Smooth muscle cell (in vitro differentiated cells): ENCODE measurements around the gene SPRED2. TPM values are rescaled to one million over a fixed set of nuclear protein-coding genes. Genes with fewer than 3 reads are reported as not detected.

Experiments used
- DNase-seq: peaks from one replicate; lab custom pipeline; 2025; ENCODE audit not compliant: unreplicated experiment; lab: John Stamatoyannopoulos, UW
- H2AFZ ChIP-seq: fragments of 200-600 bp; sonication (generic); 2 replicates; pipeline ENCODE4 v1.6.0; 2016; ENCODE audit warnings: antibody characterized with exemption, low read depth, mild to moderate bottlenecking
- H3F3A ChIP-seq: fragments of 200-600 bp; sonication (generic); 2 replicates; pipeline ENCODE4 v1.6.0; 2017; ENCODE audit warnings: antibody characterized with exemption, low read depth
- H3K27ac ChIP-seq: fragments of 200-600 bp; sonication (generic); 2 replicates; pipeline ENCODE4 v1.5.1; 2016; ENCODE audit warnings: low read depth, mild to moderate bottlenecking
- H3K27me3 ChIP-seq: fragments of 200-600 bp; sonication (generic); 2 replicates; pipeline ENCODE4 v1.6.1; 2016; ENCODE audit warnings: low read depth, mild to moderate bottlenecking
- H3K36me3 ChIP-seq: fragments of 200-600 bp; sonication (generic); 2 replicates; pipeline ENCODE4 v1.5.1; 2016; ENCODE audit warnings: low read depth
- H3K4me1 ChIP-seq: fragments of 200-600 bp; sonication (generic); 2 replicates; pipeline ENCODE4 v1.5.1; 2016; ENCODE audit warnings: low read depth
- H3K4me2 ChIP-seq: fragments of 200-600 bp; sonication (generic); 2 replicates; pipeline ENCODE4 v1.6.0; 2016; ENCODE audit warnings: mild to moderate bottlenecking
- H3K4me3 ChIP-seq: fragments of 200-600 bp; sonication (generic); 2 replicates; pipeline ENCODE4 v1.5.1; 2016; ENCODE audit warnings: mild to moderate bottlenecking
- H3K79me2 ChIP-seq: fragments of 200-600 bp; sonication (generic); 2 replicates; pipeline ENCODE4 v1.6.0; 2016; ENCODE audit warnings: low read depth, mild to moderate bottlenecking
- H3K9ac ChIP-seq: fragments of 200-600 bp; sonication (generic); 2 replicates; pipeline ENCODE4 v1.6.0; 2016; ENCODE audit warnings: low read depth
- H3K9me3 ChIP-seq: fragments of 200-600 bp; sonication (generic); replicated peaks from 2 replicates; pipeline ENCODE4 v1.5.1; 2016; ENCODE audit warnings: low read depth
- H4K20me1 ChIP-seq: fragments of 200-600 bp; sonication (generic); 2 replicates; pipeline ENCODE4 v1.6.0; 2016; ENCODE audit warnings: low read depth
- WGBS: methylation state at CpG from one replicate; pipeline ENCODE4 v1.1.7; 2016; ENCODE audit warnings: low lambda C conversion rate; 5-methylcytosine and 5-hydroxymethylcytosine counted together
- polyA plus RNA-seq: library from polyadenylated mRNA; unstranded; fragments of >200 nt; fragmentation: Nextera tagmentation; extraction: Ambion mirVana; gene quantifications from 2 replicates; pipeline ENCODE4 v1.2.1, GENCODE V29; 2016
- total RNA-seq: library from RNA; depleted of rRNA; stranded (reverse); fragments of >200 nt; gene quantifications from 2 replicates; pipeline ENCODE4 v1.2.3, GENCODE V29; 2014
- TF ChIP-seq, protein P1 (sequence below): fragments of 200-600 bp; sonication (generic); IDR thresholded peaks from 2 replicates; pipeline ENCODE4 v1.5.1; 2017; ENCODE audit warnings: borderline replicate concordance, mild to moderate bottlenecking, antibody characterized with exemption; ENCODE audit not compliant: insufficient read depth, poor library complexity, severe bottlenecking

SPRED2 gene
- total and polyA plus RNA-seq, 2 experiments from 2014 or later = 18.3 to 23.7 TPM

DNA sequence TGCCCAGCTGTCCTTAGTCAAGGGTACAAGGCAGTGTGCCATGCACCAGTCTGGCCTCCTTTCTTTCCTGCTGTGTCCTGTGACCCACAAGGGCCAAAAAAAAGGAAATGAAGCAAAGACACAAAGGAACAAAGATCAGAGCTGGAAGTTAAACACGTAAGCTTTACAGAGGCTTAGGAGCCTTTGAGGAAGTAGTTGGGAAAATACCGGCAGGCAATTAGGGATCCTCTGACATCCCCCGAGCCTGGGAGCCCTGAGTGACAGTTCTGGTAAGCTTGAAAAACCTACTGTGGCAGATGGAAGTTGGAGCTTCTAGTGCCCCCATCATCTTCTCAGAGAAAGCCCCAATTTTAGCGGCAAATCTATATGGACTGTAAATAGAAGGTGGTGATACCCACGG, 78.5 kb downstream of the SPRED2 start:
- no peak overlapping the region for H3K4me3 ChIP-seq
- no peak overlapping the region for H3K27ac ChIP-seq
- WGBS = 46% methylated on average over 5 of the region's 5 CpGs
- no peak for DNase-seq
- peaks cover 72% of the 10 kb centered on the region for H3K4me1 ChIP-seq
- no peaks in the 10 kb centered on the region for H3K36me3 ChIP-seq
- H3K79me2 ChIP-seq = peaks cover 55% of the 10 kb centered on the region
- no peaks in the 10 kb centered on the region for H3K27me3 ChIP-seq
- H3K9ac ChIP-seq = no peak overlapping the region
- H3K4me2 ChIP-seq = no peak overlapping the region
- H4K20me1 ChIP-seq = peaks cover 97% of the 10 kb centered on the region
- TF ChIP-seq, protein P1, sequence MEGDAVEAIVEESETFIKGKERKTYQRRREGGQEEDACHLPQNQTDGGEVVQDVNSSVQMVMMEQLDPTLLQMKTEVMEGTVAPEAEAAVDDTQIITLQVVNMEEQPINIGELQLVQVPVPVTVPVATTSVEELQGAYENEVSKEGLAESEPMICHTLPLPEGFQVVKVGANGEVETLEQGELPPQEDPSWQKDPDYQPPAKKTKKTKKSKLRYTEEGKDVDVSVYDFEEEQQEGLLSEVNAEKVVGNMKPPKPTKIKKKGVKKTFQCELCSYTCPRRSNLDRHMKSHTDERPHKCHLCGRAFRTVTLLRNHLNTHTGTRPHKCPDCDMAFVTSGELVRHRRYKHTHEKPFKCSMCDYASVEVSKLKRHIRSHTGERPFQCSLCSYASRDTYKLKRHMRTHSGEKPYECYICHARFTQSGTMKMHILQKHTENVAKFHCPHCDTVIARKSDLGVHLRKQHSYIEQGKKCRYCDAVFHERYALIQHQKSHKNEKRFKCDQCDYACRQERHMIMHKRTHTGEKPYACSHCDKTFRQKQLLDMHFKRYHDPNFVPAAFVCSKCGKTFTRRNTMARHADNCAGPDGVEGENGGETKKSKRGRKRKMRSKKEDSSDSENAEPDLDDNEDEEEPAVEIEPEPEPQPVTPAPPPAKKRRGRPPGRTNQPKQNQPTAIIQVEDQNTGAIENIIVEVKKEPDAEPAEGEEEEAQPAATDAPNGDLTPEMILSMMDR = no peak
- peaks cover 39% of the 10 kb centered on the region for H3F3A ChIP-seq
- no peaks in the 10 kb centered on the region for H3K9me3 ChIP-seq
- H2AFZ ChIP-seq = no peak overlapping the region

DNA sequence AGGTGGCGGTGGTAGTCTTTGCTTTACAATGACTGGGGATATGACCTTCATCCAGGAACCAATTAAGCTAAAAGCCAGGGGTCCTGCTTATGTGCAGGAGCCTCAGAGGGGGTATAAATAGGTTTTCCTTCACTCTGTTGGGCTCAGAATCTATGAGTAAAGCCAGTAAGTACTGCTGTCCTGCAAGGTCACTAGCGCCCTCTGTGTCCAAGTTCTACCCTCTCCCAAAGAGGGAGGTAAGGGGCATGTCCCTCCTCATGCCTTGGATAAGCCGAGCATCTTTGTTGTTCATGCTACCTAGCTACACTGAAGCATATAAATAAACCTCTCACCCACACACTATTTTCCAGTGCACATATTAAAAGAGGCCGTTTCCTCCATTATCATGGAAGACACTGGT, 79.4 kb downstream of the SPRED2 start:
- H3K4me1 ChIP-seq = peaks cover 66% of the 10 kb centered on the region
- no peak overlapping the region for H3K4me3 ChIP-seq
- no peak overlapping the region for H2AFZ ChIP-seq
- H3K36me3 ChIP-seq = no peaks in the 10 kb centered on the region
- peaks cover 64% of the 10 kb centered on the region for H3K79me2 ChIP-seq
- H3F3A ChIP-seq = peaks cover 40% of the 10 kb centered on the region
- H3K27me3 ChIP-seq = no peaks in the 10 kb centered on the region
- 79% methylated on average over 4 of the region's 4 CpGs for WGBS
- peaks cover 97% of the 10 kb centered on the region for H4K20me1 ChIP-seq
- peak overlapping the region; percentile 68 for H3K27ac ChIP-seq
- no peaks in the 10 kb centered on the region for H3K9me3 ChIP-seq
- TF ChIP-seq, protein P1 = no peak
- no peak overlapping the region for H3K9ac ChIP-seq
- no peak for DNase-seq
- peak overlapping the region; percentile 81 for H3K4me2 ChIP-seq

DNA sequence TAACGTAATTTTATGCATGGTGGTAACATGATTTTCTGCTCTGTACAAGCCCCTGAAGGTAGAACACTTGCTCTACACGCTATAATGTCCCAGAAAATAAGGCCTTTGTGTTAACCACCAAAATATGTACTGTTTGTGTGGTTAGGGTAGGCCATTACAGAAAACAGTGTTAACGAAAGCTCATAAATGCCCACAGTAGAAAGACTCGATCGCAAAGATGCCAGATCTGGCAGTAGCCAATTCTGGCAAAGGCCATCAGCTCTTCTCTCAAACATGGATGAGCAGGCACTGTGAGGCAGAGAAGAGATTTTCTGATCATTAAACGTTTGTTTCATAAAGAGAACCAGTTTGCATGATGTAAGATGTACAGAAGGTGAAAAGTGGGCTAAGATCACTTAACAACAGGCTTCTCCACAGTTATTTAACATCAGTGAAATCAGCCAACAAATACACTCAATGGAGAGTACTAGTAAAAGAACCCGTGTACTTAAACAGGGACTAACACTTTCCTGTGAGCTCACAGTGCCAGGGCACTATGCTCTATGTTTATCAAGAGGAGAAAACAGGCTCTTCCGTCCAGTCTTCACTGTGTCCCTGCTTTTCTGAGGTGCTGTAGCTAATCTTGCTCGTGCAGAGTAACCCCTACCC, 80.3 kb downstream of the SPRED2 start:
- Histone ChIP-seq H3K27ac (peak overlapping the region; percentile 68), H3K36me3 (no peaks in the 10 kb centered on the region), H3F3A (peaks cover 37% of the 10 kb centered on the region), H2AFZ (no peak overlapping the region), H3K9ac (no peak overlapping the region), H3K9me3 (no peaks in the 10 kb centered on the region), H4K20me1 (peaks cover 95% of the 10 kb centered on the region), H3K79me2 (peaks cover 71% of the 10 kb centered on the region), H3K4me3 (no peak overlapping the region), H3K4me1 (peaks cover 57% of the 10 kb centered on the region), H3K4me2 (peak overlapping the region; percentile 81), H3K27me3 (no peaks in the 10 kb centered on the region)
- 26% methylated on average over 9 of the region's 9 CpGs for WGBS
- DNase-seq = no peak
- TF ChIP-seq, protein P1 = no peak
